GM12874 (cell line): ENCODE results near the gene CYP1B1.

Experiments
- CTCF ChIP-seq: IDR thresholded peaks from 2 replicates; pipeline ENCODE4 v1.5.1; 2011; ENCODE audit warnings: low read depth, mild to moderate bottlenecking, control low read depth, low read length, moderate library complexity; ENCODE audit not compliant: insufficient read depth

Gene CYP1B1

GRCh38 chr2:38107738-38108410, 31.9 kb upstream of the CYP1B1 start:
- no peak for TF ChIP-seq CTCF

- no peak for TF ChIP-seq CTCF
These were observed 30.6 kb upstream of the CYP1B1 start for GRCh38 chr2:38106405-38107094.

GRCh38 chr2:38105922-38106321, 30.0 kb upstream of the CYP1B1 start:
- no peak for TF ChIP-seq CTCF

GRCh38 chr2:38104598-38104997, 28.6 kb upstream of the CYP1B1 start:
- TF ChIP-seq CTCF, result no peak

GRCh38 chr2:38100328-38100727, 24.4 kb upstream of the CYP1B1 start:
- no peak for TF ChIP-seq CTCF

GRCh38 chr2:38099099-38100028, 23.4 kb upstream of the CYP1B1 start:
- TF ChIP-seq CTCF, result no peak
